HG03175 (cell line): Measurements from ENCODE around the gene ABO.
"Not testable (repeated sequence)": the region's sequence is repeated elsewhere in the genome, so short reads cannot be mapped to it uniquely, and the experiment has no call there.

Experiments
- ATAC-seq: cut with Tn5 transposase; IDR thresholded peaks from one replicate; pipeline ENCODE4 v1.9.1; 2021; ENCODE audit warnings: mild to moderate bottlenecking, moderate library complexity; ENCODE audit not compliant: unreplicated experiment

ABO gene

DNA sequence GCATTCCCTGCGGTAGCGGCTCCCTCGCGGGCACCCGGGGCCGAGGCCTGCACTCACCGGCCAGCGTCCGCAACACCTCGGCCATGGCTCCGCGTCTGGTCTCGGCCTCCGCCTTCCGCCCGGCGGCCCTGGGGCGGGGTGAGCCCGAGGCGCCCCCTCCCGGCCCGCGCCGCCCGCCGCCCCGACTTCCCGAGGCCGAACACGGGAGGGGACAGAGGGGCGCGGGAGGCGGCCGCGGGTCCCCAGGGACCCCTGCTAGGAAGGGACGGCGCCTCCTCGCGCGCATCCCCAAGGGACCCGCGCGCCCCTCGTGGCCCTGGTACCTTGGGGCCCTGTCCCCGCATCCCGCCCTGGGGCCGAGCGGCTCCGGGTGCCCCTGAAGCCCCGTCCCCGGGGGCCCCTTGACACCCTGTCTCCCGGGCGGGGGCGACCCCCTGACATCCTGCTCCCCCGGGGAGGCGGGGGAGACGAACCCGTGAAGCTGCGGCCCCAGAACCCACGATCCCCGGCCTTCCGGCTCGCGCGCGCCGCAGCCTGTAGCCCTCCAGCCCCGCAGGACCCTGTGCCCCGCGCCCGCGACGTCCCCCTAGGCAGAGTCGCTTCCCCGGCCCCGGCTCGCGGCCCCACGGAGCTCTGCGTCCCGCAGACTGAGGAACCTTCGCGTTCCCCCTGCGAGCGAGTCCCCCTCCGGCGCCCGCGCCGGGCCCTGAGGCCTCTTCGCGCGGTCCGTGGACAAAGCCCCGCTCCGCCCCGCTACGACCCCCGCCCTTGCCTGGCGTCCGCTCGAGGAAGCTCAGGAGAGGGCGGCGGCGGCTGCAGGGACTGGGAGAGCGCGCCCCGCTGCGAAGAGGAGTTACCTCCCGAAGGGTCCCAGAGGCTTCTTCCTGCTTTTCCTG, at the start of gene ABO:
TSS of gene ABO (minus strand) at position 97 of the 896 bp plus-strand sequence.
- ATAC-seq, result no peak

DNA sequence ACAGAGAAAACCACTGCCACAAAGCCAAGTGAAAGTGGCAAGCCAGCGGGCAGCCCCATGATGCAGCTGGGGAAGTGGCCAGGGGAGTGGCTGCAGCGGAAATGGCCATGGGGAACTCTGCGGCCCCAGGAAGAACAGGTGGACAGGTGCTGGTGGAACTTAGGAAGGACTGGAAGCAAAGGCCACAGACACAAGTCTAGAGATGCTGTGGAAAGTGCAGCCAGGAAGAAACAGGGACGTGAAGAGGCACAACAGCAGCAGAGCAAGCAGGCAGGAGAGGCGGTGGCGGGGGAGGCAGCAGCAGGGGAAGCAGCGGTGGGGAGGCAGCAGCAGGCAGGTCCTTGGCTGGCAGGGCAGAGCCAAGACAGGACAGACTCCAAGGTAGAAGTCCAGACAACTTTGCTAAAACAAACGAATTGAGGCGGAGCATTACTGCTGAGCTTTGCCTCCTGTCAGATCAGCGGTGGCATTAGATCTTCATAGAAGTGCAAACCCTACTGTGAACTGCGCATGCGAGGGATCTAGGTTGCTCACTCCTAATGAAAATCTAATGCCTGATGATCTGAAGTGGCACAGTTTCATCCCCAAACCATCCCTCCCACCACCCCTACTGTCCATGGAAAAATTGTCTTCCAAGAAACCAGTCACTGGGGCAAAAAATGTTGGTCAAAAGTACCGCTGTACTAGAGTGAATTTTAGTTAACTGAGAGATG, 49.1 kb upstream of the ABO start:
- no peak for ATAC-seq

DNA sequence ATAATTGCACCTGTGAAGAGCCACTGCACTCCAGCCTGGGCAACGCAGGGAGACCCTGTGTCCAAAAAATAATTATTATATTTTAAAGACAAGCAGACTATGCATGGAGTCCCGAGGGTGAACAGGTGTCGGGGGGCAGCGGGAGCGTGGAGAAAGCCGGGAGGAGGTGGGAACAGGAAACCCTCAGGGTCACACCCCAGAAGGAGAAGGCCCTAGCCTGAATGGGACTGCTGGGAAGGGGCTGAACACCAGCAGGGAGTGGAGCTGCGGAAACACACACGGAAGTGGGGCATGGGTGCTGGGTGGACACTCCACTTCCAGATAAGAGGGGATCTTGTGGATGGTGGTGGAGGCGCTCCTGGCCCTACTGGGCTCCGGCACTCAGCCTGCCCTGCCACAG, 48.2 kb upstream of the ABO start:
- no peak for ATAC-seq

DNA sequence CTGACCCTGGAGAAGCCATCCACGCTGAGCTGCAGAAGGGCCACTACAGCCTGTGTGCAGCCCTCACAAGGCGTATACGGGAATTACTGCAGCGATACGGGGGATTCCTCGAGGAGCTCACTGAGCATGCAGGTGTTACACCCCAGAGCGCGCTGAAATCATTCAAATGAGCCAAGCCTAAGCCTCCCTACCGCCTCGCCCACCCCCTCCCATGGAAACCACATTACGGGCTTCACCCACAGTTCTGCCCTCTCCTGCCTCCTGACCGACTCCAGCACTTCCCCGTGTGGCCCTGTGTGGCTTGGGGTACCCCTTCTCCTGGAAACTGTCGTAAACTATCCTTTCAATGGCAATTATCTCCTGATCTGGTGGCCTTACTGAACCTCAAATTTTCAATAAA, 47.7 kb upstream of the ABO start:
- ATAC-seq, result no peak

DNA sequence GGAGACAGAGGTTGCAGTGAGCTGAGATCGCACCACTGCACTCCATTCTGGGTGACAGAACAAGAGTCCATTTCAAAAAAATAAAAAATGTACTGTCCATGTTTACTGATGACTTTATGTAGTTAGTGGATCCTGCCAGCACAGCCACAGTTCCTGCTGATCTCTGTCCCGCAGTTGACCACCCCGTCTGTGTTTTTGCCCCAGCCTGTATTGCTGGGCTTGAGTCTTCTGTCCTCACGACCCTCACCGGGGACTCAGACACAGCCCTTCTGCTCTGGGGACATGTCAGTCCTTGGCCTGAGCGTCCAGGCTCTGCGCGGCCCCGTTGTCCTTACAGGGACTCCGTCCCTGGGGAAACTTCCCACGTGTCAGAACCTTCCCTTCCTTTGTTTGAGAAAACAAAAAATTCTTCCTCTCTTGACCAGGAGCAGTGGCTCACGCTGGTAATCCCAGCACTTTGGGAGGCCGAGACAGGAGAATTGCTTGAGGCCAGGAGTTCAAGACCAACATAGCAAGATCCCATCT, 46.5 kb upstream of the ABO start:
- no peak for ATAC-seq

DNA sequence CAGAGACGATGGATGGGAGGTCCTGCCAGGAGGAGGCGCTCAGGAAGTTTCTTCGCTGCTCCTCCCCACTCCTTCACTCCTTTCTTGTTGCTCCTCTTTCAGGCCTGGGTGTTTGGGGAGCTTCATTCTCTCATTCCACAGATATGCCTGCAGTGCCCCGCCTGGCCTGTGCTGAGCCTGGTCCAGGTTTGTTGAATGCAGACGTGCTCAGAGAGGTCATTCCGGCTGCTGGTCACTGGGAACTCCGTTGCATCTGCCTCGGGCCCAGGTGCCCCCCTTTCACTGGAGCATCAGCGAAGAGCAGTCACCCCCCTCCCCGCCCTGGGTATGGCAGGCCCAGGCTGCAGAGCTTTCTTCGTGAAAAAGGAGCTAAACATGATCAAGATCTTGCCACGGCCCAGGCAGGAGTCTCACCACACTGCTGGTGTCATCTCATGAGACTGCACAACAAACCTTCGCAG, 45.5 kb upstream of the ABO start:
- ATAC-seq, result no peak

DNA sequence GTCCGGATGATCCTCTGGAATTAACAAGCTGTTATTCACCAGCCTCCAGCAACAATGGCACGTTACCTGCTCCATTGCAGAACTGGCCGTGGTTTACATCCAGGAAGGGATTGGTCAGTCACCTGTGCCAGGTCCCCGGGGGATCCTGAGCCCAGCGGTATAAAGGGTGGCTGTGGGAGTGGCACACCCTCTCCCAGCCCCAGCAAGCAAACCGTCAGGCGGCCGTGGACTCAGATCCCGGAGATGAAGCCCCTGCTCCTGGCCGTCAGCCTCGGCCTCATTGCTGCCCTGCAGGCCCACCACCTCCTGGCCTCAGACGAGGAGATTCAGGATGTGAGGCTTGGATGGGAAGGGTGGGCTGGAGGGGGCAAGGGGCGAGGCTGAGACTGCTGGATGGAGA, 42.5 kb upstream of the ABO start:
- not testable (repeated sequence) for ATAC-seq

DNA sequence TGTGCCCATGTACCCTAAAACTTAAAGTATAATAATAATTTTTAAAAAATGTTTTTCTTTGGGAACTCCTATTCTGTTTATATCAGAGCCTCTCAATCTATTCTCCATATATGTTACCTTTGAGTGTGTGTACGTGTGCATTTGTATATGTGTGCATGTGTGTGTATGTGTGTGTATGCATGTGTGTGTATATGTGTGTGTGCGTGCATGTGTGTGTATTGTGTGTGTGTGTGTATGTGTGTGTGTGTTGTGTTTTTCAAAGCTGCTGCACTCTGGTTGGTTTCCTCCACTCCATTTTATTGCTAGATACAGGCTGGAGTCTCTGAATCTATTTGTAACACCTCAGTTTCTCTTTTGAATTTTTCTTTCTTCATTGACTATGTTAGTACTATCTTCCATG, 41.0 kb upstream of the ABO start:
- ATAC-seq, result no peak

DNA sequence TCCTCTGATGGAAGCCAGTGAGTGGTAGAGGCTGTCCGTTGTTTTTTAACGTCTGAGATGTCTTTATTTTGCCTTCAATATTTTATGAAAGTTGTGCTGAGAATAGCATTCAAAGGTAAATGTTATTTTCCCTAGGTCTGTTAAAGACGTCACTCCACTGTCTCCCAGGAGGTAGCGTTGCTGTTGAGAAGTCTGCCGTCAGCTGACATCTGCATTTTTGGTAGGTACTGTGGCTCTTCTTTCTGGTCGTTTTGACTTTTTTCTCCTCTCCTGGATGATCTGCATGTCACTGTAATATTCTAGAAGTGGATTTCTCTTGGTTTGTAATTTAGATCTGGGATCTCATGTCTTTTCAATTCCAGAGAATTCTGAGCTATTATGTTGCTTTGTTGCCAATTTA, 34.6 kb upstream of the ABO start:
- no peak for ATAC-seq

DNA sequence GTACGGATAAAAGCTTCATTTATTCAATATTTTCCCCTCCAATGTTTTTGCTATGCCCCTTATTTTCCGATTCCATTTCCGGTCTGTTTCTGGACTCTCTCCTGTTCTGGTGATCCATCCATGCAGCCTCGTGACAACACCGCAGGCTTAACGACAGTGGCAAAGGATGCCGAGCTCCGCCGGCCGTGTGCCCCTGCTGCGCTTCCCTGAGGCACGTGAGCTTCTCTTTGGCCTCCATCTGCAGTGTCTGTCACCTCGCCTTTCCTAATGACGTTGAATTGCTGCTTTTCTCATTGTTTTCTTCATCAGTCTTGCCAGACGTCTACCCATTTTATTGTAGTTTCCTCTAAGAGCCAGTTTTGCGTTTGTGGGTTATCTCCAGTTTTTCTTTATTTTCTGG, 32.3 kb upstream of the ABO start:
- no peak for ATAC-seq

DNA sequence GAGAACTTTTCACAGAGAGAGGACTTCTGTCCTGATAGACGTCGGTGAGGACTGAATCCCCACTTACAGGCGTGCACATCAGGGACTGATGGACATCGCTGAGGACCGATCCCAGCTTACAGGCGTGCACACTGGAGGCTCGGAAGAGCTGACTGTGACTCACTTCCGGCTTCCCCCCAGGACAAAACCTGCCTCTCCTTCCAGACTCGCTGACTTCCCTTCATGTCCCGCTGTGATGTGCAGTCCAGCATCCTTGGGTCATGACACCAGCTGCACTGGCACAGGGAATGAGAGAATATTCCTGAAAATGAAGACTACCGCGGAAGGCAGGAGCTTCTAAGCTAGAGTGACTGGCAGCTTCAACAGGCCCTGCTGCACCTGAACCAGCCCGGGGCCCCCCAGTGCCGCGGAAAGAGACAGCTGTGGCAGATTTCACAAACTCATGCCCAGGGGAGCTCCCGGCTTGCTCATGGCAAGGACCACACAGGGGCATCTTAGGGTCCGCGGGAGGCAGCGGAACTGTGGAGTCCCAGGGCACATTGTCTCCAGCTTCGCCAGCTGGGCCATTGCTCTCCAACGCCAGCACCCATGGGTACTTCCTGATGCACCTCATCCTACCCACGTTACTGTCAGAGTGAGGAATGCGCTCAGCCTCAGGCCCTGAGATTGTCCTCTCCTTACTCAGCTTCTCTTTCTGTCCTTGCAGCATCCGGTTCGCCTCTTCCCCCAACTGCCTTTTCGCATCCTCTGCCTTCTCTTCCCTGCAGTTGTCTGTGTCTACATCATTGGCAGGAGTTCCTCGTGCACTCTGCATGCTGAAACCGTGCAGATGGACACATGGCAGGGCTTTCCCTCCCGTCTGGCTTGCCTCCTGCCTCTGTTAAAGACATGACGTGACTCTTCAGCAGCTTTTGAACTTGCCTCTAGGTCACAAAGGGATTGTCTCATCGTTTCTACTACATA, 31.5 kb upstream of the ABO start:
- ATAC-seq, result no peak

DNA sequence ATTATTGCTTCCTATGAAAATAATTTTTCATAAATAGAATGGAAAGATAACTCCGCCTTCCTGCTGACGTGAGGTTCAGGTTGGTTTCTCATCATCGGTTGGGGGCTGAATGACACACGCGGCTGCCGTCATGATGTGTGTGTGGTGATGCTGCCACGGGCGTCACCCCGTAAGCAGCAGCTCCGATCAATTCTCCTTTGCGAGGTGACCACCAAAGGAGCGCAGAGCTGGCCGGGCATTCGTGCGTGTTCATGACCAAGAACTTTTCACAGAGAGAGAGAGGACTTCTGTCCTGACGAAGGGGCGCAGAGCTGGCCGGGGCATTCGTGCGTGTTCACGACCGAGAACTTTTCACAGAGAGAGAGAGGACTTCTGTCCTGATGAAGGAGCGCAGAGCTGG, 30.7 kb upstream of the ABO start:
- no peak for ATAC-seq

DNA sequence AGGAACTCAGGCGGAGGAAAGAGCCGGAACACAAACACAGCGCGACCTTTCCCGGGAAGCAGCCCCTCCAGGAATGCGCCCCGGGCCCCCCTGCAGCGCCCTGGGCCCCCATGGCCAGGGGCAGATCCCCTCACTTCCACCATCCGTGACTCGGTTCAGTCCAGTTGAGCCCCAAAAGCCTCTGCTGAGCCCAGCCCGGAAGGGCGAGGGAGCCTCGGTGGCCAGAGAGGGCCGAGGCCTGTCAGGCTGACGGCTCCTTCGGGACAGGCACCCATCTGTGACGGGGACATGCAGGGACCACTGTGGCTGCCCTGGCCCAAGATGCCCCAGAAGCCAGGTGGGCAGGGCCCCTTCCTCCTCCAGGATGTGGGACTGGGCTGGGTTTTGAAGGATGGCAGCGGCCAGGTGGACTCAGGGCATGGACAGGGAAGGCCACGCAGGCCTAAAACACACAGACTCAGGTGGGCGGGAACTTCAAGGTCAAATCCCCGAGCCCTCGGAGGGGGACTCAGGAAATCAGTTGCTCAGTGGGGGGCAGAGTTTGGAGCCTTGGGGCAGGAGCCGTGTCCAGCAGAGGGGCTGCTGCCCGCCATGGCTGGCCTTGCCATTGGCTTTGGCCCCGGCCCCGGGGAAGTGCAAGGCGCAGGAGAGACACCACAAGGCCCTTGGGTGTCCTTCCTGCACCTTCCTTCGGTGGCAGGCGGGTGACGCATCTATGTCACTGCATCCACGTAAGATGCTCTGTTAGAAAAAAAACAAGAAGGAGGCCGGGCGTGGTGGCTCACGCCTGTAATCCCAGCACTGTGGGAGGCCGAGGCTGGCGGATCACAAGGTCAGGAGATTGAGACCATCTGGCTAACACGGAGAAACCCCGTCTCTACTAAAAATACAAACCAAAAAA, 29.7 kb upstream of the ABO start:
- no peak for ATAC-seq

DNA sequence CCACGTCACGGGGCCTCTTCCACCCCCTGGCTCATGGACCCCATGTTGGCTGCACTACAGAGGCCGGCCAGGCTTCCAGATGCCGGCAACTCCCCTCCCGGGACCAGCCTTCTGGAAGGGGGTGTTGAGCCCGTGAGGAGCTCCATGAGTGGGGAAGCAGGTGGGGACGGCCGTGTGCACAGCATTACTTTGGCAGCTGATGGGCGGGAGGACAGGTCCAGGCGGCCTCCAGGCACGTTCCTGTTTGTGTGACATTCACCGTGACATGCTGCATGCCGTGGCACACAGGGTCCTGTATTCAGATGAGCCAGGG, 29.1 kb upstream of the ABO start:
- ATAC-seq, result no peak

DNA sequence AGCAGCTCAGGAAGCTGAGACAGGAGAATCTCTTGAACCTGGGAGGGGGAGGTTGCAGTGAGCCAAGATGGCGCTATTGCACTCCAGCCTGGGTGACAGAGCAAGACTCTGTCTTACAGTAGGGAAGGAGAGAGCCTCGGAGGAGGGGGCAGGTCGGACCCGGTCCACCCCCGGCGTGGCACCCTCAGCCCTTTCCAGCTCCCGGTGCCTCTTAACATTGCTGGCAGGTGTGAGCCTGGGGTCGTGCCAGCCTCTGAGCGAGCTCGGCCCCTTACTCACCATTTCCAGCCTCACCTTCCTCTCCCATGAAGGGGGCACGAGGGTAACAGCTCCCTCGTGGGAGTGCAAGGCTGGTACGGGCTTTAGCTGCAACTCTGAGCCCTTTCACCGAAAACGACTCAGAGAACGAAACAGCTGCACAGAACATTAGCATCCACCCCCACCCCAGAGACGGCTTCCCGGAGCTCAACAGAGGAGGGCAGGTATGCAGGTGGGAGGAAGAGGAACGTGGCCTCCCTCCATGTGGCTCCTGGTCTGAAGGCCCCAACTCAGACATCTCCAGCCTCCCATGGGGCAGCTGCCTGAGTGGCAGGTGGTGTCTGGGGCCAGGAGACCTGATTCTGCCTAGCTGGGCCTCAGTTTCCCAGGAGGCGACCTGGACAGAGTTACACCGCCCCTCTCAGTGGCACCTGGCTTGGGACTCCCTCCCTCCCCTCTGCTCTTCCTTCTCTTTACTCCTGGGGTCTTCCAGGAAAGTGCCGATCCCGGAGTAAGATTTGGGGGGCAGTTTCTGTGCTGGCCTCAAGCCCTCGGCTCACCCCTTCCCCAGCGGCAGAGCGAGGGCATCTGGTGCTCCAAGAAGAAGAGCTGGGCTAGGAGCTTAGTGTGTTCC, 28.5 kb upstream of the ABO start:
- no peak for ATAC-seq

DNA sequence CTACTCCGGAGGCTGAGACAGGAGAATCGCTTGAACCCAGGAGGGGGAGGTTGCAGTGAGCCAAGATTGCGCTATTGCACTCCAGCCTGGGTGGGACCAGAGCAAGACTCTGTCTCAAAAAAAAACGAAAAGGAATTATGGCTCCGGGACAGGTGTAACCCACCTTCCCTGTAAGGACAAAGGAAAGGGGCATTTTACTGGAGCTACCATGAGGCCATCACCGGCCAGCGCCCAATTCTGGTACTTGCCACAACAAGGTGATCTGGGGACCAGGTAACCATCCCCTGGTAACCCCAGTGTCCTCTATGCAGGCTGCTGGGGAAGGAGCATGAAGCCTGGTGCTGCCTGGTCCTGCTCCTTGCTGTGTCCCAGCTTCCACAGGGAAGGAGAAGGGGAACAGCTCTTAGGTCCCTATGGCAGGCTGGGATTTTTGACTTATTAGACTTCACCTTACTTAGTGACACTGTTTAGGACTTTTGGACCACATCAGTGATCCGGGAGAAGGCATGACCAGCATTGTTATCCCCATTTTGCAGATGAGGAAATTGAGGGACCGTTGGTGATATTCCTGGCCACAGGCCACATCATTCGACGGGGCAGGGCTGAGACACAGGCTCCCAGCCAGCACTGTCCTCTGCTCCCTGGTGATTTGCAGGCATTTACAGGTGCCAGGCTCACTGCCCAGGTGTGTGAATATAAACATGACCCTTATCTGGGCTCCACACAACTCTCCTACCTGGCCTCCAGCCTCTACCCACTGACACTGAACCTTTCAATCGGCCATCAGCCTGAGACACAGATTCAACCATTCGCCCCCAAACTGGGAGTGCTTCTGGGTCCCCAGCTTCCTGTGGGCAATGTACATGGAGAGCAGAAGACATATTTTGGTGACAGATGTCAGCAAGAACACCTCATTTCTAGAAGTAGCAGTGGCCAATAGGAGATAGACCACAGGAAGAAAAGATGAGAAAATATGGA, 26.5 kb upstream of the ABO start:
- no peak for ATAC-seq

DNA sequence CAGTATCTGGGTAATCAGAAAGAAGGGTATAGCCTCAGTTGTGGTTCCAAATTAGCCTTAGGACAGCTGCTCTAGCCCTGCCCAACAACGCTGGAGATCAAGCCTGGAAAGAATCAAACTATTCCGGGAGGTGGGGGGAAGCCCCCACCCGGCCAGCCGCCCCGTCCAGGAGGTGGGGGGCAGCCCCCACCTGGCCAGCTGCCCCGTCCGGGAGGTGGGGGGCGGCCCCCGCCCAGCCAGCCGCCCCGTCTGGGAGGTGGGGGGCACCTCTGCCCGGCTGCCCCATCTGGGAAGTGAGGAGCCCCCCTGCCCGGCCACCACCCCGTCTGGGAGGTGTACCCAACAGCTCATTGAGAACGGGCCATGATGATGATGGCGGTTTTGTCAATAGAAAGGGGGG, 25.0 kb upstream of the ABO start:
- not testable (repeated sequence) for ATAC-seq

DNA sequence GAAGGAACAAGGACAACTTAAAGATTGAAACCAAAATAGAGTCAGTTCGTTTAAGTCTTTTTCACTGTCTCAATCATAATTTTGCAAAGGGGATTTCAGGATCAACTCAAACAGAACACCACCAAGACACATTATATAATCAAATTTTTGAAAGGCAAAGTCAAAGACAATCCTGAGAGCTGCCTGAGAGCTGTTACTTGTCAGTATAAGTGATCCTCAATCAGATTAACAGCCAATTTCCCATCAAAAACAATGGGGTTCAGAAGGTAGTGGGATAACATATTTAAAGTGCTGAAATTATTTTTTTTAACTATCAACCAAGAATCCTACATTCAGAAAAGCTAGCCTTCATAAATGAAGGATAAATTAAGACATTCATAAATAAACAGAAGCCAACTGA, 19.3 kb upstream of the ABO start:
- no peak for ATAC-seq
